Measurements from ENCODE around the gene DNAI1.
A peak's percentile ranks its signal among the peaks of the same experiment; 100 is the strongest.

DNAI1 gene

DNA sequence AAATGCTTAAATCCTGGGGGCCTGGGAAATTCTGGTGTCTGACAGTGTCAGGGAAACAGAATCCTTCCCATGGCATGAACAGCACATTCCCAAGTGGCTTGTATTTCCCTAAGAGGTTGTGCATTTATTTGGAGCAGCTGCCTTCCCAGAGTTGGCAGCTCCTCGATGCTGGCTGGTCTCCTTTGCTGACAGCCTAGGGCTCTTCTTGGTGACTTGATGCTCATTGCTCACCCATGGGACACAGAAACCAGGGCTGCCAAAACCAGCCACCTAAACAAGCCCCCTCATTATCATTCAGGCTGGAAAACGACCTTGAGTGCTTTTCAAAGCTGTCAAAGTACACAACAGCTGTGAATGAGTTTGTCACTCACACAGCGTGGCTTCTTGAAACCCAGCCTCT lies 39.9 kb downstream of the DNAI1 start:
- no peak for TF ChIP-seq TOX (CRISPR knock-in tag; IDR thresholded peaks at IDR 0.05; ENCODE audit: borderline replicate concordance)
- no peak for TF ChIP-seq CSRNP3 (CRISPR knock-in tag; IDR thresholded peaks at IDR 0.05)
- TF ChIP-seq SNAI2 (CRISPR knock-in tag; IDR thresholded peaks at IDR 0.05) = no peak
- no peak for ATAC-seq

DNA sequence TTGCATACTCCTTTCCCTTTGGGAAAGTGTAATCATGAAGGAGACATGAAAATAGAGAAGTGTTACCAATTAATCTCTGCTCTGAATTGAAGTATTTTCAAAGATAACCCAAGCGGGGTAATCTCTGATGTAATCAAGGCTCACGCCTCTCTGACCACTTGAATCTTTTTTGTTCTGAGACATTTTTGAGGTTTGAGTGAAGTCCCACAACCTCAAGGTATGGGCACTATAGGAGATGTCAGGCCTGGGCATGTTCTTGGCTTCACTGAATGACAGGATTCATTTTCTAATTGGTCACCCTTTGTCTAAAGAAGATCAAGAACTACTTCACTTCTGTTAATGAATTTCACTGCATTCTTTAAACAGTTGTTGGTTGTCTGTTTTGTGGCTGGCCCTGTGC lies 40.5 kb downstream of the DNAI1 start:
- no peak for ATAC-seq
- TF ChIP-seq TCF4 (CRISPR knock-in tag; IDR thresholded peaks at IDR 0.05; ENCODE audit: borderline replicate concordance) = no peak
- no peak for TF ChIP-seq TSHZ2 (CRISPR knock-in tag; IDR thresholded peaks at IDR 0.05)
- no peak for TF ChIP-seq ZFP30 (CRISPR knock-in tag; IDR thresholded peaks at IDR 0.05)
- no peak for TF ChIP-seq ISL1 (CRISPR knock-in tag; IDR thresholded peaks at IDR 0.05)
- TF ChIP-seq SNAI2 (CRISPR knock-in tag; IDR thresholded peaks at IDR 0.05) = no peak

- ATAC-seq = peak; percentile 75
- no peak for TF ChIP-seq RARB (CRISPR knock-in tag; IDR thresholded peaks at IDR 0.05)
- TF ChIP-seq CSRNP3 (CRISPR knock-in tag; IDR thresholded peaks at IDR 0.05) = no peak
- no peak for TF ChIP-seq OSR1 (CRISPR knock-in tag; IDR thresholded peaks at IDR 0.05)
- TF ChIP-seq BACH2 (CRISPR knock-in tag; IDR thresholded peaks at IDR 0.05; ENCODE audit: borderline replicate concordance) = no peak
- TF ChIP-seq ZFP3 (CRISPR knock-in tag; IDR thresholded peaks at IDR 0.05) = no peak
- no peak for TF ChIP-seq ARNTL (CRISPR knock-in tag; IDR thresholded peaks at IDR 0.05; ENCODE audit: borderline replicate concordance, low read depth)
- TF ChIP-seq TCF4 (CRISPR knock-in tag; IDR thresholded peaks at IDR 0.05; ENCODE audit: borderline replicate concordance) = no peak
- no peak for TF ChIP-seq GLIS3 (CRISPR knock-in tag; IDR thresholded peaks at IDR 0.05)
- TF ChIP-seq ZC3H10 (CRISPR knock-in tag; IDR thresholded peaks at IDR 0.05) = no peak
- no peak for TF ChIP-seq ZNF70 (CRISPR knock-in tag; IDR thresholded peaks at IDR 0.05)
- TF ChIP-seq ZNF8 (CRISPR knock-in tag; IDR thresholded peaks at IDR 0.05) = no peak
- no peak for TF ChIP-seq PPARA (CRISPR knock-in tag; IDR thresholded peaks at IDR 0.05; ENCODE audit: borderline replicate concordance)
- TF ChIP-seq TSHZ2 (CRISPR knock-in tag; IDR thresholded peaks at IDR 0.05) = no peak
- no peak for TF ChIP-seq TOX (CRISPR knock-in tag; IDR thresholded peaks at IDR 0.05; ENCODE audit: borderline replicate concordance)
- no peak for TF ChIP-seq ZNF565 (CRISPR knock-in tag; conservative IDR thresholded peaks at IDR 0.05; ENCODE audit: low read depth)
- TF ChIP-seq ESRRG (CRISPR knock-in tag; IDR thresholded peaks at IDR 0.05) = no peak
Measured at GRCh38 chr9:34500623-34501267, 42.1 kb downstream of the DNAI1 start.

GRCh38 chr9:34501372-34501771 lies 42.8 kb downstream of the DNAI1 start:
- no peak for ATAC-seq
- TF ChIP-seq ZNF8 (CRISPR knock-in tag; IDR thresholded peaks at IDR 0.05) (no peak), TSHZ2 (CRISPR knock-in tag; IDR thresholded peaks at IDR 0.05) (no peak), ISL1 (CRISPR knock-in tag; IDR thresholded peaks at IDR 0.05) (no peak), ZFP30 (CRISPR knock-in tag; IDR thresholded peaks at IDR 0.05) (no peak), ZNF565 (CRISPR knock-in tag; conservative IDR thresholded peaks at IDR 0.05; ENCODE audit: low read depth) (no peak), PPARA (CRISPR knock-in tag; IDR thresholded peaks at IDR 0.05; ENCODE audit: borderline replicate concordance) (no peak), CSRNP3 (CRISPR knock-in tag; IDR thresholded peaks at IDR 0.05) (no peak), BACH2 (CRISPR knock-in tag; IDR thresholded peaks at IDR 0.05; ENCODE audit: borderline replicate concordance) (no peak), CSDC2 (CRISPR knock-in tag; IDR thresholded peaks at IDR 0.05) (no peak)
- TF ChIP-seq, protein P1, sequence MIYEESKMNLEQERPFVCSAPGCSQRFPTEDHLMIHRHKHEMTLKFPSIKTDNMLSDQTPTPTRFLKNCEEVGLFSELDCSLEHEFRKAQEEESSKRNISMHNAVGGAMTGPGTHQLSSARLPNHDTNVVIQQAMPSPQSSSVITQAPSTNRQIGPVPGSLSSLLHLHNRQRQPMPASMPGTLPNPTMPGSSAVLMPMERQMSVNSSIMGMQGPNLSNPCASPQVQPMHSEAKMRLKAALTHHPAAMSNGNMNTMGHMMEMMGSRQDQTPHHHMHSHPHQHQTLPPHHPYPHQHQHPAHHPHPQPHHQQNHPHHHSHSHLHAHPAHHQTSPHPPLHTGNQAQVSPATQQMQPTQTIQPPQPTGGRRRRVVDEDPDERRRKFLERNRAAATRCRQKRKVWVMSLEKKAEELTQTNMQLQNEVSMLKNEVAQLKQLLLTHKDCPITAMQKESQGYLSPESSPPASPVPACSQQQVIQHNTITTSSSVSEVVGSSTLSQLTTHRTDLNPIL (CRISPR knock-in tag; IDR thresholded peaks at IDR 0.05; ENCODE audit: low read depth) = no peak

All from SK-N-SH treated with all-trans-retinoic acid at 6 μM for 48 hours (cell line).